NCI-H2196 treated with DMSO at 0.1 percent for 48 hours (cell line): ENCODE data around the gene MRPL43.
"Not testable (repeated sequence)": the region's sequence is repeated elsewhere in the genome, so short reads cannot be mapped to it uniquely, and the experiment has no call there.

Experiments
- DNase-seq: peaks from one replicate; lab custom pipeline; 2025; ENCODE audit not compliant: unreplicated experiment; lab: John Stamatoyannopoulos, UW

The MRPL43 gene

GRCh38 chr10:100986952-100987684, at the start of gene MRPL43, which contains the start of gene TWNK:
TSS of gene MRPL43 (minus strand) at chr10:100987497. CDS start at chr10:100987443, 54 bp downstream.
TSS of gene TWNK (plus strand) at chr10:100987543. CDS start at chr10:100988211, 668 bp downstream.
- no peak for DNase-seq

GRCh38 chr10:101036726-101037125, 49.4 kb upstream of the MRPL43 start:
- DNase-seq, result no peak

- no peak for DNase-seq
These were observed 48.8 kb upstream of the MRPL43 start for GRCh38 chr10:101035916-101036702.

GRCh38 chr10:101035314-101035713, 48.0 kb upstream of the MRPL43 start:
- DNase-seq, result no peak

- DNase-seq, result not testable (repeated sequence)
These were observed 47.1 kb upstream of the MRPL43 start for GRCh38 chr10:101034404-101034803.

- DNase-seq, result no peak
These were observed 46.0 kb upstream of the MRPL43 start for GRCh38 chr10:101033276-101033675.

- DNase-seq, result no peak
These were observed 45.4 kb upstream of the MRPL43 start for GRCh38 chr10:101032637-101033224.

GRCh38 chr10:101031796-101032636, 44.7 kb upstream of the MRPL43 start:
- no peak for DNase-seq

GRCh38 chr10:101031128-101031795, 44.0 kb upstream of the MRPL43 start, which contains the start of the genes PDZD7 and SFXN3:
TSS of gene PDZD7 (minus strand) at chr10:101031129. CDS start at chr10:101030219, 910 bp downstream.
TSS of gene SFXN3 (plus strand) at chr10:101031234. CDS start at chr10:101034695, 3,461 bp downstream.
- DNase-seq, result peak; percentile 40

GRCh38 chr10:101030496-101031127, 43.3 kb upstream of the MRPL43 start:
- DNase-seq, result no peak

GRCh38 chr10:101029520-101030295, 42.4 kb upstream of the MRPL43 start:
- no peak for DNase-seq

GRCh38 chr10:101028446-101029337, 41.4 kb upstream of the MRPL43 start:
- no peak for DNase-seq

GRCh38 chr10:101027106-101027720, 39.9 kb upstream of the MRPL43 start:
- no peak for DNase-seq

- no peak for DNase-seq
These were observed 35.8 kb upstream of the MRPL43 start for GRCh38 chr10:101022967-101023705.

- DNase-seq, result no peak
These were observed 34.5 kb upstream of the MRPL43 start for GRCh38 chr10:101021692-101022251.

- no peak for DNase-seq
These were observed 33.9 kb upstream of the MRPL43 start for GRCh38 chr10:101021239-101021638.
